Measurements from ENCODE around the gene FASN. TPM values are rescaled to one million over a fixed set of nuclear protein-coding genes. Genes with fewer than 3 reads are reported as not detected.

FASN gene
- total RNA-seq, 4 donors from 2014 or later = 50.4 to 110 (median 76.5) TPM

DNA sequence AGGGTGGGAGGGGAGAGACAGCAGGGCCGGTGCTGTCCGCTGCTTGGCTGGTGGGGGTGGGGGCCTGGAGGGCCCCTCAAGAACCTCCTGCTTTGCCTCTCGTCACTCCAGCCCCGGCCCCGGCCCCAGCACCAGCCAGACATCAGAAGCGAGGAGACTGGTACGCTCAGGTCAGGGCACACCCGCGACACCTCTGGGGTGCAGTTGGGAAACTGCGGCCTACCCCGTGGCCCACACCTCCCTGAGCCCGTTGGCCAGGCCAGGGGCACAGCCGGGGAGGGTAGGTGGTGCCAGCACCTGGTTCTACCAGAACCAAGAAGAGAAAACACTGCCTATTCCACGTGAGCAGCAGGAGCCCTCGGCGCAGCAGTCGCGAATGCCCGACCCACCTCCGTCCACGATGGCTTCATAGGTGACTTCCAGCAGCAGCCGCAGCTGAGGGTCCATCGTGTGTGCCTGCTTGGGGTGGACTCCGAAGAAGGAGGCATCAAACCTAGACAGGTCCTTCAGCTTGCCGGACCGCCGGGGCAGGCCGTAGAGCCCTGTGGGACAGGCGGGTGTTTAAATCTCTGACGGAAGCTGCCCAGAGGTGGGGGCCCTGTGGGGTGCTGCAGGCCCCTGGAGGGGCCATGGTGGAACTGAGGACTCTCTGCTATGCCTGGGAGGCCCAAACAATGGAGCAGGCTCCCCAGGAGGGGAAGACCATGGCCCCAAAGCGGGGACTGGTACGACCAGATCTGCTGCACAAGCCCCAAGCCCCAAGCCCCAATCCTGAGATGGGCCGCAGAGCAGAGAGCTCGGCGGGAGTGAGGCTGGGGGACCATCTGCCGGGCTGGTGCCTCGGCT is 2.9 kb downstream of the FASN start:
- Histone ChIP-seq H3K27me3 (no peaks in the 10 kb centered on the region), H3K36me3 (peaks cover 0 to 54% (median 0%) of the 10 kb centered on the region in 3 donors), H3K9me3 (no peaks in the 10 kb centered on the region), H3K27ac (no peak overlapping the region), H3K4me3 (no peak overlapping the region), H3K4me1 (peaks cover 0 to 26% (median 21%) of the 10 kb centered on the region in 4 donors)
- no peak for DNase-seq
- TF ChIP-seq CTCF (IDR thresholded peaks at IDR 0.05) (no peak), POLR2A (IDR thresholded peaks at IDR 0.05) (no peak)

- peaks cover 0 to 15% (median 11%) of the 10 kb centered on the region in 4 donors for H3K4me1 ChIP-seq
- no peaks in the 10 kb centered on the region for H3K27me3 ChIP-seq
- no peak overlapping the region for H3K4me3 ChIP-seq
- no peak for DNase-seq
- no peaks in the 10 kb centered on the region for H3K9me3 ChIP-seq
- no peak overlapping the region for H3K27ac ChIP-seq
- TF ChIP-seq POLR2A (IDR thresholded peaks at IDR 0.05) = no peak
- no peak for TF ChIP-seq CTCF (IDR thresholded peaks at IDR 0.05)
- peaks cover 0 to 74% (median 0%) of the 10 kb centered on the region in 3 donors for H3K36me3 ChIP-seq
These were observed 4.9 kb downstream of the FASN start for GRCh38 chr17:82092995-82093751.

DNA sequence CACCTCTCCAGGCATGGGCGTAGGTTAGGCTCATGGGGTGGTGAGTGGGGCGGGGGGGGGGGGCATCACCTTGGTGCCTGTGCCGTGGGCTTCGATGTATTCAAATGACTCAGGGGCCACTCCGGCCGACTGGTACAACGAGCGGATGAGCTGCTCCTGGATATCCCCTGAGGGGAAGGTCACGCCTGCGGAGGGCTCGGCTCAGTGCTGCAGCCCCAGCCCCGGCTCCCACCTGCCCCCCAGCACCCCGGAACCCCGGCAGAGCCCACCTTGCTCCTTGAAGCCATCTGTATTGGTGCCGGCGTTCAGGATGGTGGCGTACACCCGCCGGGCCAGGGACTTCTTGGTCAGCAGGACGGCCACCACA is 5.4 kb downstream of the FASN start:
- Histone ChIP-seq H3K27ac (no peak overlapping the region), H3K27me3 (no peaks in the 10 kb centered on the region), H3K9me3 (no peaks in the 10 kb centered on the region), H3K36me3 (peaks cover 0 to 80% (median 0%) of the 10 kb centered on the region in 3 donors), H3K4me3 (no peak overlapping the region), H3K4me1 (peaks cover 0 to 14% (median 11%) of the 10 kb centered on the region in 4 donors)
- no peak for TF ChIP-seq CTCF (IDR thresholded peaks at IDR 0.05)
- no peak for TF ChIP-seq POLR2A (IDR thresholded peaks at IDR 0.05)
- DNase-seq = no peak

DNA sequence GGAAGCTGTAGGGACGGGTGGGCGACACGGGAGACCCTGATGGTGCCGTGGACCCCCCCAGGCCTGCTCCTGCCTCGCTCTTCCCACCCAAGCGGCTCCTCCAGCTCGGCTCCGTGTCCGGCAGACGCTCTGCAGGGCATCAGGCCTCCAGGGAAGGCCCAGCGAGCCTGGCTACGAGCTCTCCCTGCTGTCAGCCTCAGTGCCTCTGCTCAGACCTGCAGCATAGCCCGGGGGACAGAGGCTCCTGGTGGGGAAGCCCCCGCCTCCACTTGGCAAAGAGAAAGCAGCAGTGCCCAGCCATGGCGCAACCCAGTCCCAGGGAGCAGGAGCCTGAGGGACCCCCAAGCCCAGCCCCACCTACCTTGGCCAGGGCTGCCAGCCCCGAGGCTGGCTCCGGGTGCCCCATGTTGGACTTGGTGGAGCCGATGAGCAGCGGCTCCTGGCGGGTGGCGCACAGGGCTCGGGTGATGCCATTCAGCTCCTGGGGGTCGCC is 5.9 kb downstream of the FASN start:
- Histone ChIP-seq H3K9me3 (no peaks in the 10 kb centered on the region), H3K36me3 (peaks cover 0 to 85% (median 0%) of the 10 kb centered on the region in 3 donors), H3K4me1 (peaks cover 0 to 12% (median 8%) of the 10 kb centered on the region in 4 donors), H3K27ac (no peak overlapping the region), H3K27me3 (no peaks in the 10 kb centered on the region), H3K4me3 (no peak overlapping the region)
- no peak for TF ChIP-seq POLR2A (IDR thresholded peaks at IDR 0.05)
- no peak for TF ChIP-seq CTCF (IDR thresholded peaks at IDR 0.05)
- no peak for DNase-seq

DNA sequence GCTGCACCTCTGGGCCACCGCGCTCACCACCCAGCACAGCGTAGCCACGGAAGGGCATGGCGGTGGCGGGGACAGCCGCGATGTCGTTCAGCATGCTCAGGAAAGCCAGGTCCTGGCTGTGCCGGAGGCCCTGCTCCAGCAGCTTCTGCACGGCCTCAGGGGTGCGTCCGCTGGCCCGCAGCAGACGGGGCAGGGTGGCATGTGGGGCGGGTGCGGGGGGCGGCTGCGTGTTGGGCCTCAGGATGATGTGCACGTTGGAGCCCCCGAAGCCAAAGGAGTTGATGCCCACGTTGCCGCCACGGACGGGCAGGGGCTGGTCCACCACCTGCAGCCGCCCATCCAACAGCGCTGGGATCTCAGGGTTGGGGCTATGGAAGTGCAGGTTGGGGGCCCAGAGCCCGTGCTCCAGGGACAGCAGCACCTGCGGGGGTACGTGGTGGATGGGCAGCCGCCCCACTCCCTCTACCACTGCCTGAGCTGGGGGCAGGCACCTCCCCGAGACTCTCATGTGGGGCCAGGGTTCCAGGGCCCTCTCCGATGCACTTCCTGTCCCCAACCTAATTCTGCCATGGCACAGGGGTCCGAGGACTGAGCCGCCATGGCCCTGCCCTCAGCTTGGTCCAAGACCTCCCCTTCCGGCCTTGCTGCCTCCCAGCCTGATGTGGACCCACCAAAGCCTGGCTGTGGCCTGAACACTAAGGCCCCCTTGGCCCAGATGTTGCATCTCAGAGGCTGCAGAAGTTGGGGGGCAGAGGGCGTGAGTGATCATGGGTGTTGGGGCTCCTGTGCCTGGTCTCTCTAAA is 6.6 kb downstream of the FASN start:
- H3K4me1 ChIP-seq = peaks cover 0 to 5% (median 2%) of the 10 kb centered on the region in 4 donors
- TF ChIP-seq POLR2A (IDR thresholded peaks at IDR 0.05) (no peak), CTCF (IDR thresholded peaks at IDR 0.05) (no peak)
- H3K4me3 ChIP-seq = no peak overlapping the region
- H3K36me3 ChIP-seq = peaks cover 0 to 91% (median 0%) of the 10 kb centered on the region in 3 donors
- no peaks in the 10 kb centered on the region for H3K9me3 ChIP-seq
- no peak overlapping the region for H3K27ac ChIP-seq
- DNase-seq = no peak
- no peaks in the 10 kb centered on the region for H3K27me3 ChIP-seq

All from Peyer's patch (tissue), 4 donors.